ENCODE measurements around the gene MAMDC2.

The MAMDC2 gene

DNA sequence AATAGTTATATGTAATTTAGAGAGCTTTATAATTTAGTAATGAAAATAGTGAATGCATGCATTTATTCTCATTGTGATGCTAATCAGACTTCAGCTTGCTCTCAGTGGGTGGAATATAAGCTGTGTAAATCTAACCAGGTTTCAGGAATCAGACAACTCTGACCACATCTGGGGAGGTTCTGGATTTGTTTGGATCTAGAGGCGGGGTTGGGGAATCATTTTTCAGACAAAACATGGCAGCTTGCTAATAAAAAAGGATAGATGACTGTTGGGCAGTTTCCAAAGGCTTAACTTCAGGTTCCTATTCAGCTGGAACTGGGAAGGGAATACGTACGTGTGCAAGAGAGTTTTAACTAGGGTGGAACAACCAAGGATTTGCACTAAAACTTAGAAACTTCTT lies 43.2 kb upstream of the MAMDC2 start:
- TF ChIP-seq, protein P1, sequence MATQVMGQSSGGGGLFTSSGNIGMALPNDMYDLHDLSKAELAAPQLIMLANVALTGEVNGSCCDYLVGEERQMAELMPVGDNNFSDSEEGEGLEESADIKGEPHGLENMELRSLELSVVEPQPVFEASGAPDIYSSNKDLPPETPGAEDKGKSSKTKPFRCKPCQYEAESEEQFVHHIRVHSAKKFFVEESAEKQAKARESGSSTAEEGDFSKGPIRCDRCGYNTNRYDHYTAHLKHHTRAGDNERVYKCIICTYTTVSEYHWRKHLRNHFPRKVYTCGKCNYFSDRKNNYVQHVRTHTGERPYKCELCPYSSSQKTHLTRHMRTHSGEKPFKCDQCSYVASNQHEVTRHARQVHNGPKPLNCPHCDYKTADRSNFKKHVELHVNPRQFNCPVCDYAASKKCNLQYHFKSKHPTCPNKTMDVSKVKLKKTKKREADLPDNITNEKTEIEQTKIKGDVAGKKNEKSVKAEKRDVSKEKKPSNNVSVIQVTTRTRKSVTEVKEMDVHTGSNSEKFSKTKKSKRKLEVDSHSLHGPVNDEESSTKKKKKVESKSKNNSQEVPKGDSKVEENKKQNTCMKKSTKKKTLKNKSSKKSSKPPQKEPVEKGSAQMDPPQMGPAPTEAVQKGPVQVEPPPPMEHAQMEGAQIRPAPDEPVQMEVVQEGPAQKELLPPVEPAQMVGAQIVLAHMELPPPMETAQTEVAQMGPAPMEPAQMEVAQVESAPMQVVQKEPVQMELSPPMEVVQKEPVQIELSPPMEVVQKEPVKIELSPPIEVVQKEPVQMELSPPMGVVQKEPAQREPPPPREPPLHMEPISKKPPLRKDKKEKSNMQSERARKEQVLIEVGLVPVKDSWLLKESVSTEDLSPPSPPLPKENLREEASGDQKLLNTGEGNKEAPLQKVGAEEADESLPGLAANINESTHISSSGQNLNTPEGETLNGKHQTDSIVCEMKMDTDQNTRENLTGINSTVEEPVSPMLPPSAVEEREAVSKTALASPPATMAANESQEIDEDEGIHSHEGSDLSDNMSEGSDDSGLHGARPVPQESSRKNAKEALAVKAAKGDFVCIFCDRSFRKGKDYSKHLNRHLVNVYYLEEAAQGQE (IDR thresholded peaks at IDR 0.05; ENCODE audit: insufficient read depth in 1 of 2, low read depth in 2 of 2, low read length in 2 of 2) = no peak
- TF ChIP-seq POLR2AphosphoS5 (IDR thresholded peaks at IDR 0.05; ENCODE audit: low read depth, low read length) = no peak
- no peak for TF ChIP-seq FOXP2 (optimal IDR thresholded peaks at IDR 0.05; ENCODE audit: borderline replicate concordance, extremely low read depth, extremely low read length, insufficient read depth)
- TF ChIP-seq TAF1 (IDR thresholded peaks at IDR 0.05; ENCODE audit: borderline replicate concordance, insufficient read depth, low read length) = no peak
- no peak for TF ChIP-seq SIN3A (IDR thresholded peaks at IDR 0.05; ENCODE audit: borderline replicate concordance, insufficient read depth, low read length)

DNA sequence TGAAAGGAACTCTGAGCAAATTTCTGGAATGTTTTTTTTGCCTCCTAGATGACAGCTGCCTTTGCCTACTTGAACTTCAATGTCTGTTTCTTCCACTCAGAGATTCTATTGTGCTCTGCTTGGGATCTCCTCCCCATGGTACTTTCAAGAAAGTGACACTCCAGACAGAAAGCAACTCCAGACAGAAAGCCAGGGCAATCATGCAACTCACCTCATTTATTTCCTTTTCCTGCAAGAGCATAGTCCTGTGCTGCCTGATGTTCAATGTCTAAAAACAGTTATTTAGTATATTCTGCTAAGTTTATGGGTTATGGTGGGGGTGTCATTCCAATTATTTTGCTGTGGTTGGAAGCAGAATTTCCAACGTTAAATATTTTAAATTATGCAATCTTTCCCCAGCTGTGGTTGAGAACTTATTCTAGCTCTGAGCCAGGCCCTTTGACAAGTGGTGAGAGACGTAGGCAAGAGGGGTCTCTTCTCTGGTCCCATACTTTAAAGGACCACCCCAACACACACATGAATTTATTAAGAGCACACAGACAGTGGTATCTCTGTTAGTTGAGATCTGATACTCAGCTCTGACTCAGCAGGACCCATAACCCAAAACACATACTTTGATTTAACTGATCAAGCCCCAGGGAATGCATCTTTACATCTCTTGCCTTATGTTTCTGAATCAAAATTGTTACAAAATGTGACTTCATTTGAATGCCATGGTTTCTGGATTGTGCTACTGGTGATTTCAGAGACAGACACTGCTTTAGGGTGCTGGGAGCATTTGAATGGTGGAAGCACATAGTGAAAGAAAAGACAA lies 39.5 kb upstream of the MAMDC2 start:
- TF ChIP-seq, protein P1 (IDR thresholded peaks at IDR 0.05; ENCODE audit: insufficient read depth in 1 of 2, low read depth in 2 of 2, low read length in 2 of 2) = no peak
- TF ChIP-seq SIN3A (IDR thresholded peaks at IDR 0.05; ENCODE audit: borderline replicate concordance, insufficient read depth, low read length) (no peak), POLR2AphosphoS5 (IDR thresholded peaks at IDR 0.05; ENCODE audit: low read depth, low read length) (no peak), TAF1 (IDR thresholded peaks at IDR 0.05; ENCODE audit: borderline replicate concordance, insufficient read depth, low read length) (no peak), FOXP2 (optimal IDR thresholded peaks at IDR 0.05; ENCODE audit: borderline replicate concordance, extremely low read depth, extremely low read length, insufficient read depth) (no peak)

DNA sequence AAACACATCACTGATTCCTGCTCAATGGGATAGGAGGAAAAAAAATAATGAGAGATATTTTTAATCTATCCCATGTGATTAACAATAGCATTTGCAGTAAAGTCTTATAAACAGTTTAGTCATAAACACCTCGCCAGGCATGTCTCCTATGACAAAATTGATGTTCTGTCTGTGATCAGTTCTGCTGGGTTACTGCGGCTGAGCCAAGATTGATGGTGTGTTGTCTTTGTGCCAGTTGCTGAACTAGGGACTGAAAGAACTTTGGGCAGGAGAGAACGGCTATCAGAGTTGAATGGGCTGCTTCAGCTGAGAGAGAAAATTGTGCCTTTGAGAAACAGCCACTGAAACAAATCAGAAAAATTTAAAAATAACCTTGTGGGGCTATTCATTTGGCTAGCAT lies 37.3 kb upstream of the MAMDC2 start:
- TF ChIP-seq FOXP2 (optimal IDR thresholded peaks at IDR 0.05; ENCODE audit: borderline replicate concordance, extremely low read depth, extremely low read length, insufficient read depth) = no peak
- no peak for TF ChIP-seq POLR2AphosphoS5 (IDR thresholded peaks at IDR 0.05; ENCODE audit: low read depth, low read length)
- no peak for TF ChIP-seq SIN3A (IDR thresholded peaks at IDR 0.05; ENCODE audit: borderline replicate concordance, insufficient read depth, low read length)
- TF ChIP-seq, protein P1 (IDR thresholded peaks at IDR 0.05; ENCODE audit: insufficient read depth in 1 of 2, low read depth in 2 of 2, low read length in 2 of 2) = no peak
- no peak for TF ChIP-seq TAF1 (IDR thresholded peaks at IDR 0.05; ENCODE audit: borderline replicate concordance, insufficient read depth, low read length)

DNA sequence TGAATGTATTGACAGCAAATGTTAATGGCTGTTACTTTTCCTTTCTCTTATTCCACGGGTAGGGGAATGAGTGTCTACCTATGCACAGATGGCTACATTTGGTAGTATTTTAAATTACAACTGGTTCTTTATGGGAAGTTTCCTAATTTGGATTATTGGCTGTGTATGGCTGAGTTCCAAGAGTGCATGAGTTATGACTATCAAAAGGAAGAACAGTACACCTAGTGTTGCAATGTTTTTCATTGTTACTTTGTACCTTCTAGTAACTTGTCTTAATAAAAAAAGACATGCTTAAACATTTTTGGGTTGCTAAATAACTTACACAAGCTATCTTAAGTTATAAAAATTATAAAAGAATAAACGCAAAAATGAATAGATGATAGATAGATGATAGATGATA lies 35.8 kb upstream of the MAMDC2 start:
- no peak for TF ChIP-seq POLR2AphosphoS5 (IDR thresholded peaks at IDR 0.05; ENCODE audit: low read depth, low read length)
- TF ChIP-seq TAF1 (IDR thresholded peaks at IDR 0.05; ENCODE audit: borderline replicate concordance, insufficient read depth, low read length) = no peak
- TF ChIP-seq, protein P1 (IDR thresholded peaks at IDR 0.05; ENCODE audit: insufficient read depth in 1 of 2, low read depth in 2 of 2, low read length in 2 of 2) = no peak
- TF ChIP-seq FOXP2 (optimal IDR thresholded peaks at IDR 0.05; ENCODE audit: borderline replicate concordance, extremely low read depth, extremely low read length, insufficient read depth) = no peak
- TF ChIP-seq SIN3A (IDR thresholded peaks at IDR 0.05; ENCODE audit: borderline replicate concordance, insufficient read depth, low read length) = no peak

Data from PFSK-1 (cell line).